Common myeloid progenitor, CD34-positive (primary cell): ENCODE data around the gene SMAD6.

ENCODE experiments used
- CTCF ChIA-PET: fragments of 350-600 bp; sonication (Branson Sonifier 250); formaldehyde crosslinking; loops from one replicate; lab custom pipeline; 2021; ENCODE audit warnings: antibody characterized with exemption; lab: Charles Lee
- POLR2A ChIA-PET: fragments of 350-600 bp; sonication (Branson Sonifier 250); formaldehyde crosslinking; loops from one replicate; lab custom pipeline; 2021; ENCODE audit warnings: antibody characterized with exemption; lab: Charles Lee
- DNase-seq, 3 donors: peaks; one replicate each; pipeline versions ENCODE4 v3.0.0 to v3.0.0-alpha.2; 2013
- H3K27ac ChIP-seq, 2 experiments: 1 replicate in 1 of 2; 2 replicates in 1 of 2; pipeline ENCODE4 v1.7.0; 2013; ENCODE audit warnings: inconsistent platforms in 2 of 2, low read length in 2 of 2, mild to moderate bottlenecking in 2 of 2, low read depth in 1 of 2, moderate library complexity in 1 of 2; ENCODE audit not compliant: severe bottlenecking in 2 of 2, insufficient read depth in 1 of 2, poor library complexity in 1 of 2
- H3K27me3 ChIP-seq, 5 experiments: replicated peaks in 2 of 5; 1 replicate in 3 of 5; 2 replicates in 2 of 5; pipeline versions ENCODE4 v1.6.1 to v1.7.0; 2013; ENCODE audit warnings: low read length in 4 of 5, mild to moderate bottlenecking in 2 of 5, moderate library complexity in 2 of 5, inconsistent platforms in 1 of 5; ENCODE audit not compliant: insufficient read depth in 5 of 5, control insufficient read depth in 4 of 5
- H3K36me3 ChIP-seq, 4 experiments: 1 replicate in 2 of 4; 2 replicates in 2 of 4; pipeline versions ENCODE4 v1.6.1 to v1.7.0; 2013; ENCODE audit warnings: low read length in 3 of 4, control low read depth in 1 of 4, mild to moderate bottlenecking in 1 of 4; ENCODE audit not compliant: control insufficient read depth in 4 of 4, insufficient read depth in 4 of 4
- H3K4me1 ChIP-seq, 4 experiments: 1 replicate in 3 of 4; 2 replicates in 1 of 4; pipeline versions ENCODE4 v1.6.1 to v1.7.1; 2013; ENCODE audit warnings: low read length in 3 of 4, mild to moderate bottlenecking in 3 of 4, control low read depth in 1 of 4, inconsistent platforms in 1 of 4, moderate library complexity in 1 of 4; ENCODE audit not compliant: control insufficient read depth in 4 of 4, insufficient read depth in 4 of 4; ENCODE audit errors: control extremely low read depth in 1 of 4
- H3K4me3 ChIP-seq, 7 experiments: 1 replicate in 4 of 7; 2 replicates in 3 of 7; pipeline versions ENCODE4 v1.5.1 to v1.7.0; 2013; ENCODE audit warnings: mild to moderate bottlenecking in 7 of 7, low read length in 6 of 7, moderate library complexity in 6 of 7, inconsistent platforms in 2 of 7, low read depth in 2 of 7, control low read depth in 1 of 7; ENCODE audit not compliant: insufficient read depth in 4 of 7, control insufficient read depth in 1 of 7; ENCODE audit errors: extremely low read depth in 1 of 7
- H3K9me3 ChIP-seq, 5 experiments: 1 replicate in 4 of 5; 2 replicates in 1 of 5; pipeline versions ENCODE4 v1.6.1 to v1.7.1; 2013; ENCODE audit warnings: low read length in 4 of 5, mild to moderate bottlenecking in 2 of 5, inconsistent platforms in 1 of 5, low read depth in 1 of 5, moderate library complexity in 1 of 5; ENCODE audit not compliant: control insufficient read depth in 4 of 5, insufficient read depth in 2 of 5; ENCODE audit errors: control extremely low read depth in 1 of 5
- WGBS: methylation state at CpG from one replicate; pipeline ENCODE4 v1.1.5; 2013; ENCODE audit not compliant: insufficient coverage; 5-methylcytosine and 5-hydroxymethylcytosine counted together

Gene SMAD6

DNA sequence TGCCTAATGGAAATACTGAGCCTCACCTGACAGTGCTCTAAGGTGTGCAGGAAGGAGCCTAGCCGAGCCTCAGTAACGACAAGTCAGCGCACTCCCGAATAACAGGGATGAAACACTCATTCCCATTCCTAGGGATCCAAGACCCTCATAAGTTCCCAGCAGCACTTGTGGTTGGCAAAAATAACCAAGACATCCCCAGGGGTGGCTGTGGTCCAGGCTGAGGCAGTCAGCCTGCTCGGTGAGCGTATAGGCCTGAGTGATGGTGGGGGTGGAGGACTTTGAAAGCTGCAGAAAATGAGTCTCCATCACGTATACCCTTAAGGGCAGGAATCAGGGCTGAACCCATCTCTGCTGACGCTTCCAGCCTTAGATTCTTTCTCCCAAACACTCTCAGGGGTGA lies 120.1 kb downstream of the SMAD6 start:
- Histone ChIP-seq H3K36me3 (no peaks in the 10 kb centered on the region), H3K27me3 (no peaks in the 10 kb centered on the region), H3K4me3 (no peak overlapping the region), H3K4me1 (no peaks in the 10 kb centered on the region), H3K27ac (no peak overlapping the region), H3K9me3 (no peaks in the 10 kb centered on the region)
- DNase-seq: no peak
- 100% methylated on average over 5 of the region's 8 CpGs for WGBS
- ChIA-PET CTCF (no interaction called here), POLR2A (interaction anchor here (0.6 kb wide), 1 partner anchor 354 kb away, joined by 3 read pairs; no protein-coding TSS in a partner anchor)

GRCh38 chr15:66822576-66822975 lies 120.5 kb downstream of the SMAD6 start:
- Histone ChIP-seq H3K36me3 (no peaks in the 10 kb centered on the region), H3K27ac (no peak overlapping the region), H3K27me3 (no peaks in the 10 kb centered on the region), H3K9me3 (no peaks in the 10 kb centered on the region), H3K4me1 (no peaks in the 10 kb centered on the region), H3K4me3 (no peak overlapping the region)
- ChIA-PET CTCF (no interaction called here), POLR2A (interaction anchor here (0.5 to 0.6 kb wide), 2 partner anchors 233 to 354 kb away, joined by 3 to 4 read pairs; no protein-coding TSS in a partner anchor)
- WGBS: 92% methylated on average over 4 of the region's 4 CpGs
- DNase-seq: no peak

- POLR2A ChIA-PET: no interaction called here
- H3K27ac ChIP-seq: no peak overlapping the region
- H3K4me1 ChIP-seq: no peaks in the 10 kb centered on the region
- no peaks in the 10 kb centered on the region for H3K9me3 ChIP-seq
- WGBS: 99% methylated on average over 9 of the region's 9 CpGs
- no peaks in the 10 kb centered on the region for H3K27me3 ChIP-seq
- no peaks in the 10 kb centered on the region for H3K36me3 ChIP-seq
- CTCF ChIA-PET: no interaction called here
- no peak overlapping the region for H3K4me3 ChIP-seq
- DNase-seq: no peak
Measured at GRCh38 chr15:66823601-66824000, 121.6 kb downstream of the SMAD6 start.

DNA sequence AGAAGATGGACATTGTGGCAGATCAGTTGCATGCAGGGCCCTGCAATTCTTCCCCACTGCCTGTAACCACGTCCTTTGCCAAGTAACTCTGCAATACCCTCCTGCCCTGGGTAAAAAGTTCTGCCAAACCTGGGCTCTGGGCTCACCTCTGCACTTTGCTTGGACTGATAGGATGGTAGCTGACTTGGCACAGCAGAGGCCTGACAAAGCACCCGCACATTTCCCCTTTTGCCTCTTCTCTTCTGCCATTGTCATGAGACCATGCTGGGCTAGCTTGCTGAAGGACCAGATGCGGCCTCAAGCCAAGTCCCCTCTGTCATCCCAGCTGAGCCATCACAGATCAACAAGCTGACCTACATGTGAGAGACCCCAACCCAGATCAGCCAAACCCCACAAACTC lies 122.4 kb downstream of the SMAD6 start:
- POLR2A ChIA-PET: no interaction called here
- Histone ChIP-seq H3K27ac (no peak overlapping the region), H3K4me1 (no peaks in the 10 kb centered on the region), H3K4me3 (no peak overlapping the region), H3K27me3 (no peaks in the 10 kb centered on the region), H3K9me3 (no peaks in the 10 kb centered on the region), H3K36me3 (no peaks in the 10 kb centered on the region)
- no peak for DNase-seq
- 94% methylated on average over 2 of the region's 3 CpGs for WGBS
- CTCF ChIA-PET: interaction anchor here (0.7 to 2.2 kb wide), 2 partner anchors 12 to 15 kb away, joined by 3 to 9 read pairs; no protein-coding TSS in a partner anchor

GRCh38 chr15:66825139-66825538 lies 123.1 kb downstream of the SMAD6 start:
- no peak for DNase-seq
- WGBS: 100% methylated on average over 2 of the region's 3 CpGs
- ChIA-PET POLR2A (no interaction called here), CTCF (interaction anchor here (0.7 to 2.2 kb wide), 4 partner anchors 11 to 258 kb away, joined by 3 to 9 read pairs (median 3); no protein-coding TSS in a partner anchor)
- H3K27ac ChIP-seq: no peak overlapping the region
- H3K4me3 ChIP-seq: no peak overlapping the region
- H3K27me3 ChIP-seq: no peaks in the 10 kb centered on the region
- no peaks in the 10 kb centered on the region for H3K9me3 ChIP-seq
- no peaks in the 10 kb centered on the region for H3K4me1 ChIP-seq
- H3K36me3 ChIP-seq: no peaks in the 10 kb centered on the region

GRCh38 chr15:66825731-66826130 lies 123.7 kb downstream of the SMAD6 start:
- H3K9me3 ChIP-seq: no peaks in the 10 kb centered on the region
- DNase-seq: no peak
- 97% methylated on average over 7 of the region's 7 CpGs for WGBS
- H3K27ac ChIP-seq: no peak overlapping the region
- no peak overlapping the region for H3K4me3 ChIP-seq
- H3K4me1 ChIP-seq: no peaks in the 10 kb centered on the region
- H3K27me3 ChIP-seq: no peaks in the 10 kb centered on the region
- H3K36me3 ChIP-seq: no peaks in the 10 kb centered on the region
- POLR2A ChIA-PET: no interaction called here
- CTCF ChIA-PET: interaction anchor here (1.2 to 2.2 kb wide), 3 partner anchors 10 to 259 kb away, joined by 3 to 9 read pairs (median 3); no protein-coding TSS in a partner anchor

- ChIA-PET POLR2A (no interaction called here), CTCF (interaction anchor here (2.2 kb wide), 1 partner anchor 10 kb away, joined by 9 read pairs; no protein-coding TSS in a partner anchor)
- Histone ChIP-seq H3K4me3 (no peak overlapping the region), H3K4me1 (no peaks in the 10 kb centered on the region), H3K27me3 (no peaks in the 10 kb centered on the region), H3K27ac (no peak overlapping the region), H3K36me3 (no peaks in the 10 kb centered on the region), H3K9me3 (no peaks in the 10 kb centered on the region)
- DNase-seq: no peak
- 89% methylated on average over 3 of the region's 3 CpGs for WGBS
Measured at GRCh38 chr15:66826507-66826906, 124.5 kb downstream of the SMAD6 start.
